HG03575 (cell line): ENCODE results near the gene MERTK.
"Not testable (repeated sequence)": the region's sequence is repeated elsewhere in the genome, so short reads cannot be mapped to it uniquely, and the experiment has no call there.

Source experiments
- ATAC-seq: cut with Tn5 transposase; IDR thresholded peaks from one replicate; pipeline ENCODE4 v1.9.1; 2021; ENCODE audit not compliant: unreplicated experiment, insufficient number of reproducible peaks, low FRiP score; ENCODE audit errors: extremely low read depth

MERTK gene

GRCh38 chr2:111940333-111941196, 42.2 kb downstream of the MERTK start:
- no peak for ATAC-seq

GRCh38 chr2:111941531-111941930, 43.1 kb downstream of the MERTK start:
- ATAC-seq = no peak

GRCh38 chr2:111944531-111945210, 46.3 kb downstream of the MERTK start:
- ATAC-seq = no peak

GRCh38 chr2:111945444-111946293, 47.3 kb downstream of the MERTK start:
- no peak for ATAC-seq

GRCh38 chr2:111946294-111947114, 48.1 kb downstream of the MERTK start:
- no peak for ATAC-seq

- no peak for ATAC-seq
Observed at GRCh38 chr2:111947219-111947618, 48.8 kb downstream of the MERTK start.

GRCh38 chr2:111948832-111949231, 50.4 kb downstream of the MERTK start:
- no peak for ATAC-seq

GRCh38 chr2:111950236-111950635, 51.8 kb downstream of the MERTK start:
- no peak for ATAC-seq

GRCh38 chr2:111951486-111951885, 53.1 kb downstream of the MERTK start:
- ATAC-seq = no peak

GRCh38 chr2:111952871-111953452, 54.6 kb downstream of the MERTK start:
- ATAC-seq = no peak

GRCh38 chr2:111954602-111955332, 56.4 kb downstream of the MERTK start:
- no peak for ATAC-seq

- ATAC-seq = no peak
Observed at GRCh38 chr2:111957872-111958354, 59.5 kb downstream of the MERTK start.

GRCh38 chr2:111958901-111959300, 60.5 kb downstream of the MERTK start:
- no peak for ATAC-seq

GRCh38 chr2:111961663-111962062, 63.3 kb downstream of the MERTK start:
- ATAC-seq = no peak

- not testable (repeated sequence) for ATAC-seq
Observed at GRCh38 chr2:111963086-111963485, 64.7 kb downstream of the MERTK start.

GRCh38 chr2:111963508-111963907, 65.1 kb downstream of the MERTK start:
- not testable (repeated sequence) for ATAC-seq

- no peak for ATAC-seq
Observed at GRCh38 chr2:111965062-111965461, 66.7 kb downstream of the MERTK start.

- ATAC-seq = no peak
Observed at GRCh38 chr2:111966241-111966640, 67.8 kb downstream of the MERTK start.
